GM12865 (cell line): ENCODE results near the gene PARM1.

Experiments
- DNase-seq: peaks from one replicate; pipeline ENCODE4 v3.0.0; 2010; ENCODE audit warnings: low read depth
- H3K4me3 ChIP-seq: 2 replicates; pipeline ENCODE4 v1.5.1; 2011; ENCODE audit warnings: mild to moderate bottlenecking, low read depth, low read length, control low read depth
- TF ChIP-seq, protein P1 (sequence below): IDR thresholded peaks from 2 replicates; pipeline ENCODE4 v1.5.1; 2011; ENCODE audit warnings: low read length, control low read depth, low read depth, inconsistent platforms; ENCODE audit not compliant: insufficient read depth; ENCODE audit errors: missing control alignments

The PARM1 gene

GRCh38 chr4:75046226-75046625 is 113.3 kb downstream of the PARM1 start:
- DNase-seq: no peak
- no peak overlapping the region for H3K4me3 ChIP-seq
- TF ChIP-seq, protein P1, sequence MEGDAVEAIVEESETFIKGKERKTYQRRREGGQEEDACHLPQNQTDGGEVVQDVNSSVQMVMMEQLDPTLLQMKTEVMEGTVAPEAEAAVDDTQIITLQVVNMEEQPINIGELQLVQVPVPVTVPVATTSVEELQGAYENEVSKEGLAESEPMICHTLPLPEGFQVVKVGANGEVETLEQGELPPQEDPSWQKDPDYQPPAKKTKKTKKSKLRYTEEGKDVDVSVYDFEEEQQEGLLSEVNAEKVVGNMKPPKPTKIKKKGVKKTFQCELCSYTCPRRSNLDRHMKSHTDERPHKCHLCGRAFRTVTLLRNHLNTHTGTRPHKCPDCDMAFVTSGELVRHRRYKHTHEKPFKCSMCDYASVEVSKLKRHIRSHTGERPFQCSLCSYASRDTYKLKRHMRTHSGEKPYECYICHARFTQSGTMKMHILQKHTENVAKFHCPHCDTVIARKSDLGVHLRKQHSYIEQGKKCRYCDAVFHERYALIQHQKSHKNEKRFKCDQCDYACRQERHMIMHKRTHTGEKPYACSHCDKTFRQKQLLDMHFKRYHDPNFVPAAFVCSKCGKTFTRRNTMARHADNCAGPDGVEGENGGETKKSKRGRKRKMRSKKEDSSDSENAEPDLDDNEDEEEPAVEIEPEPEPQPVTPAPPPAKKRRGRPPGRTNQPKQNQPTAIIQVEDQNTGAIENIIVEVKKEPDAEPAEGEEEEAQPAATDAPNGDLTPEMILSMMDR: no peak

DNA sequence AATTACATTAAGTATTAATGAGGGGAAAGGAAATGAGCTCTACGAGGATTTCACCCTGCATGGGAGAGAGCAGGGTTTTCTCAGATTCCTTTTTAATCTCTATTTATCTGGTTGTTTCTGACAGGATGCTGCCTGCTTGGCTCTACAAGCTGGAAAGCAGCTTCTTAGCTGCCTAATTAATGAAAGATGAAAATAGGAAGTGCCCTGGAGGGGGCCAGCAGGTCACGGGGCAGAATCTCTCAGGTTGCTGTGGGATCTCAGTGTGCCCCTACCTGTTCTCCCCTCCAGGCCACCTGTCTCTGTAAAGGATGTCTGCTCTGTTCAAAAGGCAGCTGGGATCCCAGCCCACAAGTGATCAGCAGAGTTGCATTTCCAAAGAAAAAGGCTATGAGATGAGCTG is 113.7 kb downstream of the PARM1 start:
- H3K4me3 ChIP-seq: no peak overlapping the region
- no peak for DNase-seq
- TF ChIP-seq, protein P1: no peak

DNA sequence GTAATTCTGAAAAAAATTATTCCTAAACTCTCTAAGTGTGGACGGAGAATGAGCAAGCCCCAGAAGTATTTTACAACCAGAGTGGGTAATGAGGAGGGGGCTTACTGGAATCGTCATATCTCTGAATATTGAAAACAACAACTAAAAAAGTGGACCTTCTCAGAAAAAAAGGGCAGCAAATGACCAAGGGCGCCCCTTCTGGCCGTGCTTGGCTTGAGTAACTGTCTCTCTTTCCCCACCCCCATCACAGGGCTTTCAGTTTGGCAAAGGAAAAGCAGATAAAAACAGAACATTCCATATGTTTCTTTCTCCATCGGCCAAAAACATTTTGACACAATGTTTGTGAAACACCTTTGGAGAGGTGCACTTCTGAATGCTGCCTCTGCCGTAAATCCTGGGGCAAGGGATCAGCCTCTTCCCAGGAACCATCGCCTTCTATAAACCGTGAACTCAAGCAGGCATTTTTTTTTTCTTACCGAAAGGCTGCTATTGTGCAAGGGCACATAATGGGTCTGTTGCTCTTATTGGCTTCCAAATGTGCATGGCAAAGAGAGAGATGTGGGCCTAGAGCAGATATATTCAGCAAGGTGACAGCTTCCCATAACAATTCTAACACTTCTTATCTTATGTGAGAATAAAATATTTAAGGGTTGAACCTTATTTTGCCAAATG is 115.4 kb downstream of the PARM1 start:
- DNase-seq: no peak
- no peak overlapping the region for H3K4me3 ChIP-seq
- TF ChIP-seq, protein P1: peak; percentile 6

DNA sequence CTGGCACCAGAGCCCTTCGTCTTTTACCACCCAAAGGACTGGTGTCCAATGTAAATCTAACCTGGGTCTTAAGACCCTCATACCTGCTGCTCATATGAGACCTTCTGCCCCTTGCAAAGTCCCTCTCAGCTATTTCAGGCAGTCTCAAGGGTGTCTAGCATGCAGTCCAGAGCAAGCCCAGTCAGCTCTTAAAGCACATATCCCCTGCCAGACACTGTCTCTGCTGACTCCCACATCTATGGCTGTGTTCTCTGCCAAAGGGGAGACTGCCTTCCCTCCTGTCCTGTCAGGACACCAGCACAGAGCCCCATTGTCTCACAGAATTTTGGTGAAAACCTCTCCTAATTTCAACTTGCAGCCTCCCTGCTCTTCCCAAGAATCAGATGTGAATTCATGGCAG is 118.5 kb downstream of the PARM1 start:
- TF ChIP-seq, protein P1: no peak

DNA sequence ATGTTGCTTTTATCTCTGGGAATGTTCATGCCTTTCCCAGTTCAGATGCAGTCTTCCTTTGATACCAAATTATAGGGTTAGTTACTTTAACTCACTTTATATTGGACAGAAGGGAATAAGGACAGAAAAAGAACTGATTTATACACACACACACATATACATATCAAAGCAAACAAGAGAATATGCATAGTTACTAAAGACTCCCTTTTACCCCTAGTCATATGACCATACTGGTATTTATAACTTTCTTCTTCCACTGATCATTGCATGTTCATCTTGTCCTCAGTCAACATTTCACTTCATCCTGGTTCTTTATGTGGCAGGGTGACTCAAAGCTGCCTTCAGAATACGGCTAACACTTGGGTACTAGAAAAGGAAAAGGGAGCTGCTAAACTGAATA is 120.4 kb downstream of the PARM1 start:
- DNase-seq: no peak
- TF ChIP-seq, protein P1: no peak
- no peak overlapping the region for H3K4me3 ChIP-seq

More for the DNA sequence above, 118.5 kb downstream of the PARM1 start:
- no peak for DNase-seq
- H3K4me3 ChIP-seq: no peak overlapping the region

GRCh38 chr4:75054078-75054477 is 121.2 kb downstream of the PARM1 start:
- TF ChIP-seq, protein P1: no peak
- H3K4me3 ChIP-seq: no peak overlapping the region
- DNase-seq: no peak

- TF ChIP-seq, protein P1: no peak
- no peak for DNase-seq
Measured at GRCh38 chr4:75056277-75056676, 123.4 kb downstream of the PARM1 start.

More at GRCh38 chr4:75056277-75056676, 123.4 kb downstream of the PARM1 start:
- H3K4me3 ChIP-seq: no peak overlapping the region
